Activated gamma-delta T cell treated with Interleukin-2 at 50 U/mL for 16 hours (primary cell): ENCODE measurements around the gene P4HA2.
A peak's percentile ranks its signal among the peaks of the same experiment; 100 is the strongest.

Source experiments
- DNase-seq: peaks from one replicate; pipeline ENCODE4 v3.0.0-alpha.2; 2020

Gene P4HA2

DNA sequence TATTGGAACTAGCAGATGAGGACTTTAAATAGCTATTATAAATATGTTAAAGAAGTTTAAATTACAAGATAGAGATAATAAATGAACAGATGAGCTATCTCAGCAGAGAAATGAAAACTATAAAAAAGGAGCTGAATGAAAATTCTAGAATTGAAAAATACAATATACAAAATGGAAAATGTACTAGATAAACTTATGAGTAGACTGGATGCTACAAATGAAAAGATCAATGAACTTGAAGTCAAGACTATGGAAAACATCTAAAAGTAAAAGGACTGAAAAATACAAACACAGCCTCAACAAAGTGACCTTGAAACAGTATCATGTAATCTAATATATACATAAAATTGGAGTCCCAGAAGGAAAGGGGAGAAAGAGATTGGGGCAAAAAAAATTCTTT, 19.2 kb upstream of the P4HA2 start:
- DNase-seq, result no peak

DNA sequence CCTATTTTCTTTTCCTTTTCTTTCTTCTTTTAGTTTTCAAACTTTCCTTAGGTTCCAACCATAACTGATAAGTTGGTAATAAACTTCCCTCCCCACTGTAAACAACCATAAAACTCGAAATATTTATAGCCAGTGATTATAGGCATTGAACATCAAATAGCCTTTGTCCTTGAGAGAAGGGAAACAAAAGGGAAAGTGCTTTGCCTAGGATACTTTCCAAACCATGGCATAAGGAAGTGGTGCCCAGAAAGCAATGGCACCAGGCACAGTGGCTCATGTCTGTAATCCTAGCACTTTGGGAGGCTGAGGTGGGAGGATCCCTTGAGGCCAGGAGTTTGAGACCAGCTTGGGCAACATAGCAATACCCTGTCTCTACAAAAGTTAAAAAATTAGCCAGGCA, 17.9 kb upstream of the P4HA2 start:
- DNase-seq, result no peak

DNA sequence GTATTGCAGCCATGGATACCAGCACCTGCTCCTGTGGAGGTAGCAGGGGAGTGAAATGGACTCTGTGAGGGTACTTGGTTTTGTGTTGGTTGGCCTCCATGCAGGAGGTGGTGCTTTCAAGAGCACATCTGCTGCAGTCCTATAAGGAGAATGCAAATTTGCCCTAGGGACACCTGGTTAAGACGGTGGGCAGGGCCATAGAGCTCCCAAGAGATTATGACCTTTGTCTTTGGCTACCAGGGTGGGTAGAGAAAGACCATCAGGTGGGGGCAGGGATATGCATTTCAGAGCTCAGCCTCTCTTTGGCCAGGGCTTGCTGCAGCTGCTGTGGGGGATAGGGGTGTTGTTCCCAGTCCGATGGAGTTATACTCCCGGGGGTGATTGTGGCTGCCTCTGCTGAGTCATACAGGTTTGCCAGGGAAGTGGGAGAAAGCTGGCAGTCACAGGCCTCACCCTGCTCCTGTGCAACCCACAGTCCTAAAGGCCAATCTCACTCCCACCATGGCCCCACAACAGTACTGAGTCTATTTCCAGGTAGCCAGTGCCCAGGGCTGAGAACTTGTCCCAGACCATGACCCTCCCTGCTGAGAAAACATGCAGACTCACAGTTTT, 15.8 kb upstream of the P4HA2 start:
- DNase-seq, result no peak

- no peak for DNase-seq
These were observed 12.1 kb upstream of the P4HA2 start for GRCh38 chr5:132239776-132240175.

- DNase-seq, result no peak
These were observed 11.3 kb upstream of the P4HA2 start for GRCh38 chr5:132238901-132239500.

- peak; percentile 70 for DNase-seq
These were observed 10.6 kb upstream of the P4HA2 start for GRCh38 chr5:132238169-132238744.

DNA sequence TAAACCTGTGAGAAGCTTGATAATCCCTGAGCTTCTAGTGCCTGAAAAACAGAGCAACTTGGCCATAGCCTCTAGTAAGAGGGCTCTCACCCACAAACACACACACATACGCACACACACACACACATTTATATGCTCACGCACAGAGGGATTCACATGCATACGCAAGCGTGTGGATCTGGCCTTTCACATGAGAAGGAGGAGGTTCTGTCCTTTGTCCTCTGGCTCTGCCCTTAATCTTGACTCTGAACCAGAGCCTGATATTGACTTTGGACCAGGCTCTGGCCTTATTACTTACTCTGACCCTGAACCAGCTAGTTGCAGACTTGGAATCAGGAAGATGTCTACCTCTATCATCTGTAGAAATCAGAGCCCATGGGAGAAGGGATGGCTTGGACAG, 10.0 kb upstream of the P4HA2 start:
- no peak for DNase-seq

DNA sequence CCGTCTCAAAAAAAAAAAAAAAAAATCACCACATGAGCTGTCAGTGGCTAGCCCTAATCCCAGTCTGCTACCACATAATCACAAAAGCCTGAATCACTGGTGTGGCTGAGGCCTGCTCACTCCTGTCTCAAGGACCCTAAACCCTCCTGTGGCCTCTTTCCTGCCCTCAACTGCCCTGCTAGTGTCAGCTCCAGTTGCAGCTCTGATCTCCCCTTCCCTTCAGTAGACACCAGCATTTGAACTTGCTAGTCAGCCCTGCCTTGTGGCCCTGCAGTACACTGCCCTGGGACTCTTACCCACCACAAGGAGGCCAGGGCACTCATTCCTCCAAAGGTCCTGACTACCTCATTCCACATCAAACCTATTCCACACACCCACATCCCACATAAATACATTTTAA, 9.5 kb upstream of the P4HA2 start:
- DNase-seq, result no peak

DNA sequence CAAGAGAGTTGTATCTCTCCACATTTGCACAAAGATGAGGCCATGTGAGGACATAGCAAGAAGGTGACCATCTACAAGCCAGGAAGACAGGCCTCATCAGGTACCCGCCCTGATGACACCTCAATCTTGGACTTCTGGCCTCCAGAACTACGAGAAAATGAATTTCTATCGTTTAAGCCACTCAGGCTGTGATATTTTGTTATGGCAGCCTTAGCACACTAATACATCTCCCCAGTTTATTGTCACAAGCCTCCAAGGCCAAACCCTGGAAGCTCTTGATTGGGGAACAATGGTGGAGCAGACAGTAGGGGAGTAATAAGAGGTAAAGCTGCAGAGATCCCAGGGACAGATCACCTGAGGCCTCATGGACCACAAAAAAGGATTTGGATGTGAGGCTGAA, 7.7 kb upstream of the P4HA2 start:
- DNase-seq, result no peak

DNA sequence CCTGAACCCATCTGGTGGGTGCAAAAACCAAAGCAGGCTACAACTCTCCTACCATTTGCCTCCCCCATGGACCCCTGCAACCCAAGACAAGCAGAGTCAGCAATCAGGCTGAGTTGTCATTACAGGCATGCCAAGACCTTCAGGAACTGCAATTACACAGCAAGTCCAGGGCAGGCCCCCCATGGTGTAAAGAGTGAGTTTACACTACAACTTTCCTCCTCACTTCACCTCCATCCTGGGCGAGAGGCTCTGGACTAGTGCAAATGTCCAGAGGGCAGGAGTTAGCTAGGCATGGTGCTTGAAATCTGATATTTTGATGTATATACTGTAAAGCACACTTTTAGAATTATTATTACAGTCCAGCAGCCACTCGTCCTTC, 7.0 kb upstream of the P4HA2 start:
- no peak for DNase-seq

DNA sequence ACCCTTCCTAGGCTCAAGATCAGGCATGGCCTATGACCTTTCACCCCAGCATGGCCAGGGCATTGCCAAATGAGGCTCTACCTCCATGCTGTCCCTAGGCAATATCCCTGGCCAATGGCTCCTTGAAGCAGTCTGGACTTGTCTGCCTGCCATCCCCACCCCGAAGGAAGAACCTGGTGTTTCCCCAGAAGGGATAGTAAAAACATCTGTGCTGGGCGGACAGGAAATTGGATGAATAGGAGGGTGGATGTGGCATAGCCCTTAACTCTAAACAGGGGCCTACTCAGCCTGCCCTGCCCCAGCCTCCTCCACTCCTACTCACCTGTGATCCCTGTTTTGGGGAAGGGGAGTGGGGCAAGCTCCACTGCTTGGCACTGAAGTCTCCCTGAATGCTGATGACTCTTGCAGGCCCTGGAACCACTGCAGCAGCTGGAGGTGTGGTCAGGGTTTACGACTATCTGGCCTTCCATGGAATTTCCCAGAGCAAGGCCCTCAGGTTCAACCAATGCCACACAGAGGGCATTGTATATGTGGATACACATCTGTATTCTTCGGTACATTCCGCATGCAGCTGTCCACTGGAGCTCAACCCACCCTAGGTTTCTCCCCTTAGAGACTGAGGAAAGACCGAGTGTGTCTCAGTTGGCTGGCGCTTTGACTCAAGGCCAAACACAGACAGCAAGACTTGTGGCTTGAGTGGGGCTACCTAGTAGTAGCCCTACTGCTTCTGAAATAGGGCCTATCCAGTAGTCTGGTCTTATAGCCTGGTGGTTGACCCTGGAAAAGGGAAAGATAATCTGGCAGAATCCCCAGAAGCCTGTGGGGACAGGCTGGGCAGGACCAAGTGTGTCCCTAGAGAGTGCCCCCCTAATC, 6.4 kb upstream of the P4HA2 start:
- no peak for DNase-seq

GRCh38 chr5:132233081-132233480, 5.4 kb upstream of the P4HA2 start:
- DNase-seq, result no peak

DNA sequence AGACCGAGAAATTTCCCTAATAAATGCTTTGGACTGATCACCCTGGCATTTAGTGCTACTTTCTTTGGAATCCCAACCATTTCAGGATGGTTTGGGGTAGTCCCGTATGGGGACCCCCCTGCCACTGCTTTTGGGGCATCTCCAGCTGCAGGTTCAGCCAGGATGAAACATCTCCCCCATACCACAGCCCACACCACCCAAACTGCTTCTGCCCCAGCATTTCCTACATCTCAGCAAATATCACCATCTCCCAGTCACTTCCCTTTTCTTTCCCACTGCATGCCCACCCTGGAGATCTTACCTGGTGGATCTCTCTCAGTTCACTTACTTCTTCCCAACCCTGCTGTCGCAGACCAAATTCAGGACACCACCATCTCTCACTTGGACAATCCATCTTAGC, 4.8 kb upstream of the P4HA2 start:
- DNase-seq, result no peak

- no peak for DNase-seq
These were observed 3.2 kb upstream of the P4HA2 start for GRCh38 chr5:132230871-132231270.

DNA sequence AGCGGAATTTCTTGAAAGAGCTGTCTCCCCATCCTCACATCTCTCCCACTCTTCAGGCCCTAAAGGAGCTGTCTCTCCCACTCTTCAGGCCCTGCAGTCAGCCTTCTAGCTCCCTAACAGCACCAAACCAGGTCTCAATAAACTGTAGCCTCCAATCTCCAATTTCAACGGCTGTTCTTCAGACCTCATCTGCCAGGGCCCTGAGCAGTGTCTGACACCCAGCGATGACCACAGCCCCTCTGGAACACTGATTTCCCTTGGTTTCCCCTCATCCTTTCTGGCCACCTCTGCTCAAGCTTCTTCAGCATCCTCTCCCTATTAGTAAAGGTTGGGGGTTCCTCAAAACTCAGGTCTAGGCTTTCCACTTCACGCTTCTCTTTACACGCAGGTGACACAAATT, 1.6 kb upstream of the P4HA2 start:
- DNase-seq, result no peak

DNA sequence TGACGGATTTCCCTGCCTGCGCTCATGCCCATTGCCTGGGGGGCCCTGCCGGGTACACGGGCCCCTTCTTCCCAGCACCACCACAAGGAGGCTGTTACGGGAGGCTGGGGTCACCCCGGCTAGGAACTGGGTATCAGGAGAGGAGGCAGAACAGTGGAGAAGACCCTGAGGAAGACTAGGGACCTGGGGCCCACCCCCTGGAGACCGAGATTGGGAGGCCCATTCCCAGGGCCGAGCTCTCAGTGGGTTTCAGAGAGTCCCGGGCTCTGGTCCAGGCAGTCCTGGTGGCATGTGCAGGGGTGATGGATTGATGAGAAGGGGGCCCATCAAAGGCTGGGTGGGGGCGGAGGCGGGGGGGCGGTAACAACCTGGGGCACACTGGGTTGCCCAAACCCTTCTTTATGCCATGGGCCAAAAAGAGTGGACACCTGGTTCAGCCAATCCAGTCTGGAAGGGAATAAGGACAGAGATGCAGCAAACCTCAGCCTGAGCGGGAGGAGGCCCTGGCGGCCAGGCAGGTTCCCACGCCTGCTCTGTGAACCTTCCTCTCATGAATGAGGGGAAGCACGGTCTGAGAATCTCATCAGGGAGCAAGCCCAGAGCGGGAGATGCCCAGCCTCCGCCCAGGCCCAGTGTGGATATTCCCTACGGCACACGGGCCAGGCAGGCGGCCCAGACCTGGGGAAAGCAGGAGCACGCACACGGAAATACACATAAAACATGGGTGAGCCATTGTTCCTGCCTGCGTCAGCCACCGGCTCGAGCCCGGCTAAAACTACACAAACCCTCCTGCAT, 785 bp upstream of the P4HA2 start:
- no peak for DNase-seq

- no peak for DNase-seq
These were observed 493 bp downstream of the P4HA2 start for GRCh38 chr5:132227235-132227484.

DNA sequence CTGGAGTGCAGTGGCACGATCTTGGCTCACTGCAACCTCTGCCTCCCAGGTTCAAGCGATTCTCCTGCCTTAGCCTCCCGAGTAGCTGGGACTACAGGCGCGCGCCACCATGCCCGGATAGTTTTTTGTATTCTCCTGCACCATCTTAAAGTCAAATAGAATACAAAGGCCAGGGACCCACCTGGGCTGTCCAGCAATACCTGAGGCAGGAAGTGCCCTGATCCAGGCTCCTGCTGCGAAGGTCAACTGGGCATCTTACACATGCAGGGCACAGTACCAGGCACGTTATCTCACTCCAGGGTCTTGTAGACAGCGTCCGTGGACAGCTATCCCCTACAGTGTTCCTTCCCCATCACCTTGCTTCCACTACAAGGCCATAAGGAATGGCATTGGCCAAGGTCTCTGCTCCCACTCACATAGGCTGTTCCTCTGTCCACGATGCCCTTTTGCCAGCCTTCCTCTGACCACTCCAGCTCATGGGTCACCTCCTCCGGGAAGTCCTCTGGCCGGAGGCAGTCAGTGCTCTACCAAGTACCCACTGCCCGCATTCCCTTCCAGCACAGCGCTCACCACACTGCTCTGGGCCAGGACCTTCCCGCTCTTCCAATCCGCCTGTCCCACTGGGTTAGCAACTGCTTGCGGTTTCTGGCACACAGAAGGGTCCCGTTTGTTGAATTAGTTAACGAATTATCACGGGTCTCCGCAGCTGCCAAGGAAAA, 978 bp downstream of the P4HA2 start:
- DNase-seq, result no peak

DNA sequence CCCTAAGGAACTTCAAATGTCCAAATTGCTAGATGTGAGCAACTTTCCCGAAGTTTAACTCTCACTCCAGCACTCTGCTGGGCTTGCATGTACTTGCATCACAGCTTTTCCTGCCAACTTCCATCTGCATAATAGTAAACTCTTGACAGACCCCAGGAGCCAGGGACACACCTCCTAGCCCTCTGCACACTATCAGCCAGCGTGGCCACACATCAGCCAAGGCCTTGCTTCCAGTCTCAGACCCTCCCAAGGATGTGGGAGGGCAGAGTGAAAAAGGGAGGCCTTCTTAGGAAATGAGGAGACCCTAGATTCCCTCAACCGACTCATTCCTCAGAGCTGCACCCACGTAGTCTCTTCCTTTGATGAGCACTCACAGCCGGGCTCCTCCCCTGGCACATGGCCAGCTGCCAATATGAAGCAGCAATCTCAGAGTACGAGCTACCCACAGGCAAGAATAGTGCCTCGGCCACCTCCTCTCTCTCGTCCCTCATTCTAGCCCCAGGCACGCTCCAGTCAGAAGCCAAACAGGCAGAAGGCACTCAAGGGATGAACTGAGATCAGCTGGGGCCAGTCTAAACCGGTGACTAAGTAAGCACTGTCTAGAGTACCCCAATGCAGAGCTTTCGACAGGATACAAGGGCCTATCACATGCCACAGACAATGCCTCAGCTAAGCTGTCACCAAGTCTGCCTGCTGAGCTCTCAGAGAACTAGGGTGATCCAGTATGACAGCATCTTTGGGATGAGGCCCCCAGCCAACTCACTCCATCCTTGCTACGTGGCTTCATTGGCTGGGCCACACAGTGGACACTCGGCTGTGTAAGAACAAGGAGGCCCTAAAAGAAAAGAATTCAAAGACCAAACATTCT, 2.3 kb downstream of the P4HA2 start:
- peak; percentile 22 for DNase-seq

- DNase-seq, result no peak
These were observed 2.9 kb downstream of the P4HA2 start for GRCh38 chr5:132224716-132225115.

DNA sequence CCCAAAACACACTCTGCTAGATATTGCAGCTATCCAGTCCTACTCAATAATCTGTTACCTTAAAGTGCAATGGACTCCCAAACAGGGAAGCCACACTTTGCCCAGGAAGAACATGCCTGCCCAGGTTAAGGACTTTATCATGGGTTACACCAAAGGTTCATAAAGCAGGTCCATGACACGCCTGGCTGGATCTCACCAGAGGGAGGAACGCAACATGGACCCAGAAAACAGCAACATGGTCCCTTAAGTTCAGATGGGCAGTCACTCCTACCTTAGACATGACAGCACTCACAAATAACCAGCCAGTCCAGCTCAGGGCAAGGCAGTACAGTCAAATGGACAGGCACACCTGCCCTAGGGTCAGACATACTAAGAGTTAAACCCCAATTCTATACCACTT, 3.8 kb downstream of the P4HA2 start:
- no peak for DNase-seq

DNA sequence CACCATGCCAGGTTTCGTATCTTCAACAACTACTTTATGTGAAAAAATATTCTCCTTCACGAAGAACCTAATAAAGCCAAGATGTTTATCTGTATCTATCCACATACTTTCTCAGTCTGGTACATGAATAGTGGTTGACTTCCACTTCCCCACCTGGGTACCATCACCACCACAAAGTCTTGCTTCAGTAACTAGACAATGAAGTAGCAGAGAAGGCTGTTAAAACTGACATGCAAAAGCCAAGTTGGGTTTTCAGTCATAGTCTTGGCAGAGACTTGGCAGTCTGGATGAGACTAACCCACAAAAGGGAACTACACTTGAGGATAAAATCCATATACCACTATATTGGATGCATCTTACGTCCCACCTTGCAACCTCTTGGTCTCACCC, 5.0 kb downstream of the P4HA2 start:
- no peak for DNase-seq
